LNCAP (cell line): ENCODE results near the gene MITF.

Experiments used
- CTCF ChIP-seq: fragments of 450-650 bp; IDR thresholded peaks from 2 replicates; pipeline ENCODE4 v1.5.1; 2017; ENCODE audit warnings: mild to moderate bottlenecking

The MITF gene

GRCh38 chr3:70000563-70001081, 261.4 kb downstream of the MITF start:
- TF ChIP-seq CTCF: no peak

- no peak for TF ChIP-seq CTCF
Observed at GRCh38 chr3:70003119-70003518, 263.9 kb downstream of the MITF start.

- TF ChIP-seq CTCF: no peak
Observed at GRCh38 chr3:70006089-70006488, 266.8 kb downstream of the MITF start.

- TF ChIP-seq CTCF: no peak
Observed at GRCh38 chr3:70010346-70010745, 271.1 kb downstream of the MITF start.

GRCh38 chr3:70011582-70011981, 272.3 kb downstream of the MITF start:
- TF ChIP-seq CTCF: no peak
